SKM-1 (cell line): ENCODE results near the gene PLPPR4.
"Not testable (repeated sequence)": the region's sequence is repeated elsewhere in the genome, so short reads cannot be mapped to it uniquely, and the experiment has no call there.

Experiments
- DNase-seq: peaks from one replicate; lab custom pipeline; 2025; ENCODE audit not compliant: unreplicated experiment; lab: John Stamatoyannopoulos, UW

The PLPPR4 gene, protein sequence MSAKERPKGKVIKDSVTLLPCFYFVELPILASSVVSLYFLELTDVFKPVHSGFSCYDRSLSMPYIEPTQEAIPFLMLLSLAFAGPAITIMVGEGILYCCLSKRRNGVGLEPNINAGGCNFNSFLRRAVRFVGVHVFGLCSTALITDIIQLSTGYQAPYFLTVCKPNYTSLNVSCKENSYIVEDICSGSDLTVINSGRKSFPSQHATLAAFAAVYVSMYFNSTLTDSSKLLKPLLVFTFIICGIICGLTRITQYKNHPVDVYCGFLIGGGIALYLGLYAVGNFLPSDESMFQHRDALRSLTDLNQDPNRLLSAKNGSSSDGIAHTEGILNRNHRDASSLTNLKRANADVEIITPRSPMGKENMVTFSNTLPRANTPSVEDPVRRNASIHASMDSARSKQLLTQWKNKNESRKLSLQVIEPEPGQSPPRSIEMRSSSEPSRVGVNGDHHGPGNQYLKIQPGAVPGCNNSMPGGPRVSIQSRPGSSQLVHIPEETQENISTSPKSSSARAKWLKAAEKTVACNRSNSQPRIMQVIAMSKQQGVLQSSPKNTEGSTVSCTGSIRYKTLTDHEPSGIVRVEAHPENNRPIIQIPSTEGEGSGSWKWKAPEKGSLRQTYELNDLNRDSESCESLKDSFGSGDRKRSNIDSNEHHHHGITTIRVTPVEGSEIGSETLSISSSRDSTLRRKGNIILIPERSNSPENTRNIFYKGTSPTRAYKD

DNA sequence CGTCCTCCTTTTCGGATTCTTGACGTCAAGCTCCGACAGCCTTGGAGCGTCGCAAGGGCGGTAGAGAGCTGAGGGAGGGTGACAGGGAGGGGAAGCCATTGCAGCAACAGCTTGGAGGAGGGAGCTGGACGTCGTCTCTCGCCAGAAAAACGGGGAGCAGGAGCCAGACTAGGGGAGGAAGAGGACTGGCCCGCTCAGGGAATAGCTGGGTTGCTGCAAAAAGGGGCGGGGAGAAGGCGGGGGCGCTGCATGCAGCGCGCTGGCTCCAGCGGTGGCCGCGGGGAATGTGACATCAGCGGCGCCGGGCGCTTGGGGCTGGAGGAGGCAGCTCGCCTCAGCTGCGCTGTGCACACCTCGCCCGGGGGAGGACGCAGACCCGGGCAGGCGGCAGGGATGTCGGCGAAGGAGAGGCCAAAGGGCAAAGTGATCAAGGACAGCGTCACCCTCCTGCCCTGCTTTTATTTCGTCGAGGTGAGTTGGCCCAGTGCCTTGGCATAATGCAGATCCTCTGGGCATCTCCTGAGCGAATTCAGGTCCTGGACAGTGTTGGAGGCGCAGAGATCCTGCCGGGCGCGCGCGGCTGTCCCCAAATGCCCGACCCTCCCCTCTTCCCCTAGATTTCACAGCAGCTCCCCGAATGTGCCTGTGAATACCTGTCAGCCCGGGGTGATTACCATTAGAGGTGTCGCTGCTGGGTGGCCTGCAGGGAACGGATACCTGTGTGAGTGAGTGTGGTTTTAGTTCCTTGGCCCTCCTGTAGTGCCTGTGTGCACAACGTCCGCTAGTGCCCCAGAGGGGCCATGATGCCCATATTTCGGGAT is at the start of gene PLPPR4:
PLPPR4 (plus strand) TSS at position 292 of the 821 bp plus-strand sequence; CDS start at position 394, 102 bp downstream.
- DNase-seq, result no peak

DNA sequence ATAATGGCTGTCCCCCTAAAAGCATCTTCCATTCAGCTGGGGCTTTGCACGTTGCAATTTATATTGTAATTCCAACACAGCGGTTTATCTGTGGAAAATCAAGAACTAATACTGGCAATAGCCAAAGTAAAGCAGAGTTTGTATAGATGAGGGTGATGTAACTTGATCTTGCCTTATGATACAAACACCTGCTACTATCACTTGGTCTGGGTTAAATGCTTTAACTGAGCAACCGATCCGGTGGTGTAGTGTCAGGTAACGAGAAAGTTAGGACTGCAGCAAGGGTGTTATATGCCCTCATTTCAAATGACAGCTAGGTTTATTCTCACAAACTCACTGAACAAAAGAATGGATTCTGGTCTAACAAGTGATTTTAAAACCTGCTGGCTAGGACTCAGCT is 47.3 kb upstream of the PLPPR4 start:
- DNase-seq, result no peak

DNA sequence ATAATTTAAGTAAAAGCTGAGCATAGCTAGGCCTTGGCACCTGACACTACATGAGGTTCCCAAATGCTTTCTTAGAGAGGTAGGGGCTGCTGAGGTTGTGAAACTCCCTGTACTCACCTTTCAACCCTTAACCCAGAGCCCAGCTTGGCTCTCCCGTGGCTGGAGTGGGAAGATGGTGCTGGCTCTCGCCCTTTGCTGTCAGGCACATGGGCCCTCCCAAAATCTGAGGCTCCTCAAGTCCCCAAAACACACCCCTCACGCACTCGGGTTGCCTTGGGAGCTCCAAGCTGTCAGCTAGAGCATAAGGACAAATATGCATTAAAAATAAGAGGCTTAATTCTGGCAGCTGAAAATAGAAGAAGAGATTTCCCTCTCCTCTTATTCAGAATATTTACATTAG is 46.7 kb upstream of the PLPPR4 start:
- DNase-seq, result no peak

DNA sequence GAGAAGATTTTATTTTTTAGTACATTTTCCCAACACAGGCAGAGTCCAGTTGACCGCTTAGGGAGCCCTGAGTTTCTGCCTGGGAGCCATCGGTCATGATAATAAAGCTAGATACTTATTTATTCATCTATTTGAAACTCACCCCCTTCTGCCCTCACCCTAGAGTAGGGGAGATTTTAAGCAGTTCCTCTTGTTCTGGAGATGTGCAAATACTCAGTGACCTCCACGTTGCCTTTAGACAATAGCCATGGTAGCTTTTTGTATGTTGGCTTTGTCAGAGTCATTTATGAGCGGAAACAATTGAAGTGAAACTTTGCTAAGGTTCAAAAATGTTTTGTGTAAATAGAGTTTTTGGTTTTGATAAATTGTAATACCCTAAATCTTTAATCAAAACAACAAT is 45.7 kb upstream of the PLPPR4 start:
- DNase-seq, result no peak

DNA sequence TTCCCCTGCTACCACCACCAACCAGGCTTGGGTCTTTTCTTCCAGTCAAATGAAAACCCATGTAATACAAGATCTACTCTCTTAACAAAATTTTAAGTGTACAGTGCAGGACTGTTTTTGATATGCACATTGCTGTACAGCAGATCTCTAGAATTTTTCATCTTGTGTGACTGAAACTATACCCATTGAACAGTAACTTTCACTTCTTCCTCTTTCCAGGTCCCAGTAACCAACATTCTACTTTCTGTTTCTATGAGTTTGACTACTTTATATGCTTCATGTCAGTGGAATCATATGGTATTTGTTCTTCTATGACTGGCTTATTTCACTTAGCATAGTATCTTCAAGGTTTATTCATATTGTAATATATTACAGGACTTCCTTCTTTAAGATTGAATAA is 45.3 kb upstream of the PLPPR4 start:
- DNase-seq, result no peak

DNA sequence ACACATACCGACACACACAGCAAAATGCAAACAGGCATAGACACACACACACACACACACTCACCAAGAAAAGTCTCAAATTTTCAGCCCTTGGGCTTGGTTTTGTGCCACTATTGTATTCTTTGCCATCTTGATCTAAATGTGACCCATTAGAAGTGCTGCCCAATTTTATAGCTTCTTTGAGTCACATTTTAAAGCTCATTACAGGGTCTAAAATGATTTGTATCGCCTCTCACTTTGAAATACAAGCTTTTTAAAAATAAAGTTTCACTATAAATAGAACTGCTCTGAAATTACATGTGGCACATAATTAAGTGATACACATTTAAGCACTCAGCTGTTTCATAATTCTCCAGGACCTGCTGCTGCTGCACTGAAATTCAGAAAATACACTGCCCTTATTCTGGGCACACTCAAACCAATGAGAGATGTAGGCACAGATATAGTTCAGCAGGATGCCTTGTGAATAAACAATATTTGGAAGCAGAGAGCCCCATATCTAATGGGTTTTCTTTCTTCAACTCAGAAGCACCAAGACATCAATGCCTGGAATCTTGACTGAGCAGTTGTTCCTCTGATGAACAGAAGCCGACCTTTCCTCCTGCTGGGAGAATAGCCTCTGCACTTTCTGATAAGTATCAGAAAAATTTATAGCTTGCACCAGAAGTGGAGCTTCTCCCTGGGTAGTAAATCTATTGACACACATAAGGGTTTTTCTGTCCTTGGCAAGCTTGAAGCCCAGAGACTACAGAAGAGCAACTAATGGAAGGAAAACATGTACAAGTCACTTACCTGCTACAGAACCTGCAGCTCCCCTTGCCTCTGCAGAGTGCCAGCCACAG is 37.0 kb upstream of the PLPPR4 start:
- DNase-seq, result no peak

DNA sequence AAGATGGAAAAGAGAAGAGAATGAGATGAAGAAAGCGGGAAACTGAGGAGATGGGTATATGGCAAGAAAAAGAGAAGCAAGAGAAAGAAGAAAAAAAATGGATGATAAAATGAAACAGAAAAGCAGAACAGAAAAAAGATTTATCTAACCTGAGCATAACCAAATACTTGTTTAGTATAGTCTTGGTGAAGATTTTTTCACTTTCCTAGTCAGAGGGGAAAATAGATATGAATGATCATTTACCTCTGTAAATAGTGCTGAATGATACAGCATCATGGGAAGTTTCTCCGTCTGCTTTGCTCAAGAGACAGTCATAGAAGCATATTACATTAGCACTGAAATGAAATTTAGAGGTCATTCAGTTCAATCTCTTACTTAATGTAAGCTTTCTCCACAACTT is 36.1 kb upstream of the PLPPR4 start:
- DNase-seq, result no peak

DNA sequence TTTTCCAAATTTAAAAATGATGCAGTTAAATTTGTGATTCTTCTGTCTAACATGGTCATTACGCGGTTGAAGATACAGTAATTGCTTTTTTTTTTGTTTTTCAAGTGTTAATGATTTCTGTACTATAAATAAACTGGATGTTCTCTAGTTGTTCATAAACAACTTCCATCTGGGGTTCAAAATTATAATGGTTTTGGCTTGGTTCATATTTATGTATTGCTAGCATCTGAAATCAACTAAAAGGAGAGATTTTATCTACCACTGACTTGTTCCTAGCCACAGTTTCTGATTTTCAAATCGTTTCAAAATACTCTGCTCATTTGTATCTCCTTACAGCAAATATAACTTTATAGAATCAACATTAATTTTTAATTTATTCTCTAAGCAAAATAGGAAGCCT is 35.2 kb upstream of the PLPPR4 start:
- no peak for DNase-seq

DNA sequence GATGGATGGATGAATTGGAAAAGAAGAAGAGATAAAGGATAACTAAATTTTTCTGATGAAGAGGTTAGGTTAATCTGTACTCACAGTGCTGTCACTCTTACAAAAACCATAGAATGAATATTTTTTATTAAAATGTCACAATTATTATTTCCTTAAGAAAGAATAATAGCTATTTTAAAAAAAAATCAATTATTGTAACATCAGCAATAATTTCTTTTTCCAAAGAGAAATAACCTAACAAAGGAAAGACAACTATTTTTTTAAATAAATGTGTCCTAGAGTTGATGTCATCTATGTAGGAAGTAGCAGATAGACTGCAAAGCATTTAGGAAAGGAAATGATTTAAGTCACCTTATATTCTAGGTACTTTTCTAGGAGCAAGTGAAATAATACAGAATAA is 33.6 kb upstream of the PLPPR4 start:
- DNase-seq, result no peak

DNA sequence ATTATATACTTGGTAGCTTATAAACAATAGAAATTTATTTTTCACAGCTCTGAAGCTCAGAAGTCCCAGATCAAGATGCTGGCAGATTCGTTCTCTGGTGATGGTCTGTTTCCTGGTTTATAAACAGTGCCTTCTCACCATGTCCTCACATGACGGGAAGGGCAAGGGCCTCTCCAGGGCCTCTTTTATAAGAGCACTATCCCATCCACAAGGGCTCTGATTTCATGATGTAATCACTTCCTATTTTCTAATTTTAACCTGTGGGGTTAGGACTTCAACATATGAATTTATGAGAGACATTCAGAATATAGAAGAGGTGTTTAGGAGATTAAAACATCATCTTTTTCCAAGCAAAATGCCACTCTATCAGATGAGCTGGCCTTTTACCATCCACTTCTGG is 32.1 kb upstream of the PLPPR4 start:
- DNase-seq, result no peak

DNA sequence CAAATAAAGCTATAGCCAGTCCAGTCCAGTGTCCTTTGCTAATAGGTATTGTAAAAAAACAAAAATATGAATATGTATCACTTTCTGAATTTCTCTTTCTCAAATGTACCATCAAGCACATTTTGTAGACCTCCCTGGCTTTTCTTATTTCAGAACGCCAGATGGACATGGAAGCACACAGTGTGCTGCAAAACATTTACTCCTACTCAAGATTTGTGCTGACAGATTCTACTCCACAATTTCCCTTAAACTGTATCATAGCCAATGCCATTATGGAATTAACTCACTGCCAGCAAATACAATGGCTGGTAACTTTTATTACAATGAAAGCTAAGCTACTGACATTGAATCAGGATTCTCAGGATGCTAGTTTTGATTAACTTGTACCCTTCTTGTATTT is 30.8 kb upstream of the PLPPR4 start:
- no peak for DNase-seq

DNA sequence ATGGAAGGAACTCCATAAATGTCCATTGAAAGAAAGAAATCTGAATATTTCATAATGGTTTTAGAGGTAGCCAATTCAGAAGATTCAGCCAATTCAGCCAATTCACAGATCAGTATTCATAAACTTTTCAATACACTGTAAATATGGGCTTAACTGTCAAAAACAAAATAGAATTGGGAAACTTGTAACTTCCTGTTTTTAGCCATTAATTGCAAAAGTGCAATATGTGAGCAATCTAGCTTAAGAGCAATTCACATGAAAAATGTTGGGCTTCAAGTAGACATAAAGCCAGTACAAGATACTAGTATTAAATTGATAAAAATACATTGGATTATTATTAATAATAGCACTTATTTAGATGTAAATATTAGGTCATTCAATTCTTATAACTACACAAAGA is 27.5 kb upstream of the PLPPR4 start:
- no peak for DNase-seq

DNA sequence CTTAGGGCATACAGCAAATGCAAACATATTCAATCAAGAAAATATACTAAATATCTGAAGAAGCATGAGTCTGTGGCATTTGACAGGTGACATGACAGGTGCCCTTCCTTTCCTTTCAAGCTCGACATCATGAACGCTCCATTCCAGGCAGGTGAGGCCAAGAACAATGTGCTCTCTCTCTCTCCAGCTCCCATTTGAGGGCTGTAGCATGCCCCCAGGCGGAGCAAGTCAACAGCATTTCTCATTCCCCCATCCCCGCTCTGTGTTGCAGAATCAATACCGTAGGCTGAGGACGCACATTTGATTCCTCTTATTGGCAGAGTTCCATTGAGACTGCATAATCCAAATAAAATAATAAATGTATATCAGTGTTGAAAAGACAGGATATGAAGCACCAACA is 24.6 kb upstream of the PLPPR4 start:
- DNase-seq, result no peak

DNA sequence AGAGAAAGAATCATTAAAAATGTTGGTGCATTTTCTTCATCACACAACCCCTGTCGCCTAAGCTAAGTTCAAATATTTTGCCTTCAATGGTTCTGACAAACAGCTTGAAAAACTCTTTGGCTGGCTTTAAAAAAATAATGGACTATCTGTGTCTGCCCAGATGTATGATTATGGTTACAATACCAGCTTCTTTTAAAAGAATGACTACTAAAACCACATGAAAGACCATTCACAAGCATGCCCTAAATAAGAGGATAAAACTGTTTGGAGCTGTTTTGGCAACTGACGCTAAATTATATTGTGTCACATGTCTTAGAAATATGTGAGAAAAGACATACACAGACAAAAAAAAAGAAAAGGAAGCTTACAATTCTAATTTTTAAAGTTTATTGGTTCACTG is 23.7 kb upstream of the PLPPR4 start:
- DNase-seq, result no peak

DNA sequence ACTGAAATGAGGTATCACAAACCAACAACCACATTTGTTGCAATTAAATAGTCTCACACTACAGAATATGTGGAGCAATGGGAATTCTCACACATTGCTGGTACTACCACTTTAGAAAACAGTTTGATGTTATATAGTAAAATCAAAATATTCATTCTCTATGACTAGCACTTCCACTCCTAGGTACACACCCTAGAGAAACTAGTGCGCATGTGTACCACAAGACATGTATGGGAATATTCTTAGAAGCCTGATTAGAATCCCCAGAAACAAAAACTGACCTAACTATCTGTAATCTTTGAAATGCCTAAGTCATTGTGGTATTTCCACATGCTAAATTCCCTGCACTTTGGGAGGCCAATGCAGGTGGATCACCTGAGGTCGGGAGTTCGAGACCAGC is 18.1 kb upstream of the PLPPR4 start:
- DNase-seq, result no peak

DNA sequence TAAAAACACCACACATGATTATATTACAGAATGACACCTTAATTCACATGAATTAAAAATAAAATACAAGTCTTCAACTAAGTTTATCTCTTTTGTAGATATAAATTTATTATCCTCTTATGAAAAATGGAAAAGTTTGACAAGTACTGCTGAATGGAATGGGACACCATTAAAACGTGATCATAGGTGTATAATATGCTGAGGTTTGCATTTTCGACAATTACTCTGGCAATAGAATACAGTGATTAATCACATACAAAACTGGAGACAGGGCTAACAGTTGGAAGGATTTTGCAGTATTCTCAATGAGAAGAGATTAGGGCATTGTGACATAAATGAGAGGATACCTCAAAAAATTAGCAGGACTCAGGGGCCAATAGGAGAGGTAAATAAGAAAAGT is 17.1 kb upstream of the PLPPR4 start:
- DNase-seq, result no peak

DNA sequence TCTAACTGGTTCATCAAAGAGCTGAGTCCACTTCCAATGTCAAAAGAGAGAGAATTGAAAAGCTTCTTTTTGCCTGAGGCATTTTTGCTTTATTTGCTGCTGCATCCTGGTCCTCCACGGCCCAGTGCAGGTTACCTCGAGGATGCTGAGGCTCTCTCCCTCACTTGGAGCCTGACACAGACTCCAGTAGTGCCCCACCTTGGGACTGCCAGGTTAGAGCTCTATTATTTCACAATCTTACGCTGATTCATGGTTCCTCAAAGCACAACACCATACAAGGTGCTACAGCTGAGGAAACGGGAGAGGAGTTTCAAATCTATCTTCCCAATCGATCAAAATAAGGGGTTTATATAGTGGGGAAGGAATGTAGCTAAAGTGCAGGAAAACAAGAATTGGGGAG is 13.6 kb upstream of the PLPPR4 start:
- DNase-seq, result no peak

DNA sequence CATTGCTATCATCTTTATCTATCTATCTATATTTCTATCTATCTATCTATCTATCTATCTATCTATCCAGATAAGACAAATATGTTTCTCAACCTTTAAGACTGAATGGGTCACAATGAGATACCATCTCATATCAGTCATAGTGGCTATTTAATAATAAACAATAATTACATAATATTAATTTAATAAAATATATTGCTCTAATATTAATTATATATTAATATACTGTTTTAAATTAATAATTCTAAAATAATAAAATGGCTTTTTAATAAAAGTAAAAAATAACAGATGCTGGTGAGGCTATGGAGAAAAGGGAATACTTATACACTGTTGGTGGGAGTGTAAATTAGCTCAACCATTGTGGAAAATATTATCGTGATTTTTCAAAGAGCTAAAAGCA is 13.0 kb upstream of the PLPPR4 start:
- DNase-seq, result no peak

DNA sequence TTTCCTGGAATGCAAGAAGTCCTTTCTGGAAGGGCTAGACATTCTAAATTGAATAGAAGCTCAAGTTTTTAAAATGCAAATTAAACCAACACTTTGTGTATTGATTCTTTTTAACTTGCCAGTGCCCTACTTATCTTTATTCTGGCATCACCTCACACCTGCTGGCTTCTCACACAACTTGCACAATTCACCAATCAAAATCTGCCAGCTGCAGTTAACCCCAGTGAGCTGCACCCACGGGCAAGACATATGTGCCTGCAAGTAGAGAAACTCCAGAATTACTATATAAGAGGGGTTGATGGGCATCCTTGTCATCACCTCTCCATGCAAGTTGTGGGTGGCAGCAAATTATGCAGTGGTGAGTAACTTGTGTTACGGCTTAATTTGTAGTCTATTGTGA is 11.7 kb upstream of the PLPPR4 start:
- no peak for DNase-seq

DNA sequence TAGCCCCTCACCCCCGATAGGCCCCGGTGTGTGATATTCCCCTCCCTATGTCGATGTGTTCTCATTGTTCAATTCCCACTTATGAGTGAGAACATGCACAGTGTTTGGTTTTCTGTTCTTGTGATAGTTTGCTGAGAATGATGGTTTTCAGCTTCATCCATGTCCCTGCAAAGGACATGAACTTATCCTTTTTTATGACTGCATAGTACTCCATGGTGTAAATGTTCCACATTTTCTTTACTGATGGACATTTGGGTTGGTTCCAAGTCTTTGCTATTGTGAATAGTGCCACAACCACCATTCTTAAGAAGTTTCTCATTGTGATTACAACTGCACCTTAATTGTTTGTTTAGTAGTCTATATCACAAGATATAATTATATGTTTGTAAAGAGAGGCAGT is 3.9 kb upstream of the PLPPR4 start:
- DNase-seq, result not testable (repeated sequence)

DNA sequence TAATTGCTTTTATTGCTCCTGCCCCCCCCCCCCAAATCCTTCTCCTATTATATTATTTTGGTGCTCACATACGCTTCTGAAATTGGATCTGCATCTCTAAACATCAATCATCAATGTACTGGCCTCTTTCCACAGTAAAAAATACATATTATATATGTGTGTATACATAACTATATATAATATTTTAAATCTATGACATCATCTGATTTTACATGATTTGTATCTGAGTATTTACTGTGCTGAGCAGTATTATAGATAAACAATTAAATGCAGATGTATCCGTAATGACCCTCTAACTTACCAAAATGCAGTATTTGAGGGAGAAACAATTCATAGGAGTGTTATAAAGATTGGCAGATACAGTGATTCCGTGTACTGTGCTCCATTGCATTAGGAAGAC is 832 bp downstream of the PLPPR4 start:
- DNase-seq, result no peak
